PC-3 (cell line): ENCODE measurements around the gene SPAG4. TPM values are rescaled to one million over a fixed set of nuclear protein-coding genes. Genes with fewer than 3 reads are reported as not detected.

ENCODE experiments used
- ATAC-seq: fragments of 200-7000 bp; cut with Tn5 transposase; 2 replicates; pipeline ENCODE4 v1.9.1; 2020; ENCODE audit warnings: mild to moderate bottlenecking, moderate library complexity
- BruUV-seq: library from RNA; stranded (reverse); fragments of 400-500 nt; replicated peaks from 2 replicates; lab custom pipeline; 2021; lab: Mats Ljungman, UMichigan
- CTCF ChIA-PET: fragments of 300-600 bp; sonication (Branson Sonifier 250); formaldehyde crosslinking; loops from one replicate; lab custom pipeline; 2022; ENCODE audit warnings: antibody characterized with exemption; lab: Charles Lee
- POLR2A ChIA-PET: fragments of 300-600 bp; sonication (Branson Sonifier 250); formaldehyde crosslinking; loops from one replicate; lab custom pipeline; 2022; ENCODE audit warnings: antibody characterized with exemption; ENCODE audit not compliant: unreplicated experiment; lab: Charles Lee
- DNase-seq: peaks from one replicate; pipeline ENCODE4 v3.0.0-alpha.2; 2015
- H2AFZ ChIP-seq: fragments of 300-600 bp; sonication (generic); 2 replicates; pipeline ENCODE4 v1.6.0; 2016; ENCODE audit warnings: antibody characterized with exemption, low read length
- H3F3A ChIP-seq: fragments of 300-600 bp; sonication (generic); one replicate; pipeline ENCODE4 v1.6.0; 2017; ENCODE audit warnings: antibody characterized with exemption, low read length, control low read depth, mild to moderate bottlenecking; ENCODE audit not compliant: unreplicated experiment
- H3K27ac ChIP-seq: fragments of 300-600 bp; sonication (generic); 2 replicates; pipeline ENCODE4 v1.5.1; 2016; ENCODE audit warnings: mild to moderate bottlenecking, low read length
- H3K27me3 ChIP-seq: fragments of 300-600 bp; sonication (generic); 2 replicates; pipeline ENCODE4 v1.6.1; 2016; ENCODE audit warnings: low read length, mixed read lengths
- H3K36me3 ChIP-seq: fragments of 300-600 bp; sonication (generic); 2 replicates; pipeline ENCODE4 v1.6.1; 2016; ENCODE audit warnings: low read depth, mixed run types, low read length, mixed read lengths
- H3K4me1 ChIP-seq: fragments of 300-600 bp; sonication (generic); 2 replicates; pipeline ENCODE4 v1.5.1; 2016; ENCODE audit warnings: low read length; ENCODE audit not compliant: insufficient read depth
- H3K4me2 ChIP-seq: fragments of 300-600 bp; sonication (generic); 2 replicates; pipeline ENCODE4 v1.6.0; 2016; ENCODE audit warnings: low read length
- H3K4me3 ChIP-seq: fragments of 300-600 bp; sonication (generic); 2 replicates; pipeline ENCODE4 v1.5.1; 2016; ENCODE audit warnings: mild to moderate bottlenecking, low read length, mixed read lengths
- H3K79me2 ChIP-seq: fragments of 300-600 bp; sonication (generic); 2 replicates; pipeline ENCODE4 v1.6.1; 2017; ENCODE audit warnings: low read length, mixed read lengths
- H3K9ac ChIP-seq: fragments of 300-600 bp; sonication (generic); 2 replicates; pipeline ENCODE4 v1.6.0; 2016; ENCODE audit warnings: mild to moderate bottlenecking, low read length
- H3K9me2 ChIP-seq: fragments of 300-600 bp; sonication (generic); replicated peaks from 2 replicates; pipeline ENCODE4 v1.6.1; 2016; ENCODE audit warnings: mixed run types, low read length, mixed read lengths
- H3K9me3 ChIP-seq: fragments of 300-600 bp; sonication (generic); 2 replicates; pipeline ENCODE4 v1.6.1; 2016; ENCODE audit warnings: low read length, mixed read lengths
- H4K20me1 ChIP-seq: fragments of 300-600 bp; sonication (generic); 2 replicates; pipeline ENCODE4 v1.6.1; 2016; ENCODE audit warnings: low read length, mixed read lengths
- EZH2 ChIP-seq: fragments of 300-600 bp; sonication (generic); IDR thresholded peaks from one replicate; pipeline ENCODE4 v1.6.1; 2017; ENCODE audit warnings: antibody characterized with exemption, mild to moderate bottlenecking, low read length; ENCODE audit not compliant: unreplicated experiment
- EZH2phosphoT487 ChIP-seq: fragments of 300-600 bp; sonication (generic); IDR thresholded peaks from 2 replicates; pipeline ENCODE4 v1.6.1; 2018; ENCODE audit warnings: mild to moderate bottlenecking, antibody characterized with exemption, low read length, borderline replicate concordance
- intact Hi-C: fragments of 100-400 bp; cut with micrococcal nuclease; formaldehyde crosslinking; loops from 2 replicates; pipeline ENCODE4 v1.9.0; 2023
- total RNA-seq: library from RNA; depleted of rRNA; stranded (reverse); fragments of >200 nt; gene quantifications from 2 replicates; pipeline ENCODE4 v1.2.3, GENCODE V29; 2014
- TF ChIP-seq, protein P1 (sequence below): fragments of 300-600 bp; sonication (generic); conservative IDR thresholded peaks from 2 replicates; pipeline ENCODE4 v1.5.1; 2017; ENCODE audit warnings: antibody characterized with exemption, low read depth, mild to moderate bottlenecking, low read length

The SPAG4 gene
- total RNA-seq, 1 experiment from 2014 or later = 9.7 TPM

DNA sequence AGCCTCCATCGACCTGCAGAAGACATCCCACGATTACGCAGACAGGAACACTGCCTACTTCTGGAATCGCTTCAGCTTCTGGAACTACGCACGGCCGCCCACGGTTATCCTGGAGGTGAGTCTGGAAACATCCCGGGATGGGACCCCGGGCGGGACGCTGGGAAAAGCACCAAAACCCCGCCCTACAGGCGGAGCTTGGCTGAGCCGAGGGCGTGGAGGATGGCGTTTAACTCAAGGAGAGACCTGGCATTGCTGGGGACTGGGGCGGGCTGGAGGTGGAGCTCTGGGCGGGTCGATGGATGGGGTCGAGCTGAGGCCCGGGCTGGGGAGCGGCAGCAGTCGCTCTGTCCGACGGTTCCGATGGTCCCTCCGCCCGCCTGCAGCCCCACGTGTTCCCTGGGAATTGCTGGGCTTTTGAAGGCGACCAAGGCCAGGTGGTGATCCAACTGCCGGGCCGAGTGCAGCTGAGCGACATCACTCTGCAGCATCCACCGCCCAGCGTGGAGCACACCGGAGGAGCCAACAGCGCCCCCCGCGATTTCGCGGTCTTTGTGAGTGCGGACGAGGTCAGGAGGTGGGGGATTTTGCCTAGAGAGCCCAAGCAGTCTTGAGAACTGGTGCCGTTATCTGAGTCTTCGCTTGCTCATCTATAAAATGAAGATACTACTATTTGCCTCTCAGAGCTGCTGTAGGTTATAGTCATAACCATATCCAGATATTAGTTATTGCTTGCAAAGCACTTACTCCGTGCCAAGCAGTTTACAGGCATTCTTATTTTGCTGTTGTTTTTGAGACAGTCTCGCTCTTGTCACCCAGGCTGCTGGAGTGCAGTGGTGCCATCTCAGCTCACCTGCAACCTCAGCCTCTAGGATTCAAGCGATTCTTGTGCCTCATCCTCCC, 3.8 kb downstream of the SPAG4 start:
- H3K9me3 ChIP-seq = no peaks in the 10 kb centered on the region
- H3K79me2 ChIP-seq = peaks cover 15% of the 10 kb centered on the region
- ATAC-seq (peak; percentile 61), DNase-seq (peak; percentile 96)
- H3K27ac ChIP-seq = no peak overlapping the region
- TF ChIP-seq EZH2 = no peak
- TF ChIP-seq, protein P1, sequence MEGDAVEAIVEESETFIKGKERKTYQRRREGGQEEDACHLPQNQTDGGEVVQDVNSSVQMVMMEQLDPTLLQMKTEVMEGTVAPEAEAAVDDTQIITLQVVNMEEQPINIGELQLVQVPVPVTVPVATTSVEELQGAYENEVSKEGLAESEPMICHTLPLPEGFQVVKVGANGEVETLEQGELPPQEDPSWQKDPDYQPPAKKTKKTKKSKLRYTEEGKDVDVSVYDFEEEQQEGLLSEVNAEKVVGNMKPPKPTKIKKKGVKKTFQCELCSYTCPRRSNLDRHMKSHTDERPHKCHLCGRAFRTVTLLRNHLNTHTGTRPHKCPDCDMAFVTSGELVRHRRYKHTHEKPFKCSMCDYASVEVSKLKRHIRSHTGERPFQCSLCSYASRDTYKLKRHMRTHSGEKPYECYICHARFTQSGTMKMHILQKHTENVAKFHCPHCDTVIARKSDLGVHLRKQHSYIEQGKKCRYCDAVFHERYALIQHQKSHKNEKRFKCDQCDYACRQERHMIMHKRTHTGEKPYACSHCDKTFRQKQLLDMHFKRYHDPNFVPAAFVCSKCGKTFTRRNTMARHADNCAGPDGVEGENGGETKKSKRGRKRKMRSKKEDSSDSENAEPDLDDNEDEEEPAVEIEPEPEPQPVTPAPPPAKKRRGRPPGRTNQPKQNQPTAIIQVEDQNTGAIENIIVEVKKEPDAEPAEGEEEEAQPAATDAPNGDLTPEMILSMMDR = peak; percentile 82
- TF ChIP-seq EZH2phosphoT487 = no peak
- H3K4me2 ChIP-seq = peak overlapping the region; percentile 99
- no peaks in the 10 kb centered on the region for H3K9me2 ChIP-seq
- H3K9ac ChIP-seq = peak overlapping the region; percentile 44; the same call in 1 of the 2 replicates
- H3K4me3 ChIP-seq = peak overlapping the region; percentile 77
- no peaks in the 10 kb centered on the region for H3F3A ChIP-seq
- 0 out of 2 replicates have a peak, but pooled peaks cover 6% of the 10 kb centered on the region for H3K36me3 ChIP-seq
- ChIA-PET POLR2A (interaction anchor here (0.5 to 1.0 kb wide), 7 partner anchors 14 to 712 kb away, joined by 3 to 8 read pairs (median 4); partner anchors contain the start of genes NFS1 and ROMO1), CTCF (interaction anchor here (0.5 to 1.9 kb wide), 7 partner anchors 18 to 567 kb away, joined by 3 to 9 read pairs (median 3); no protein-coding TSS in a partner anchor)
- H2AFZ ChIP-seq = peak overlapping the region; percentile 87
- intact Hi-C loops = loop anchor here (1.0 to 5.0 kb wide), 4 partner anchors 44 to 157 kb away; partner anchors contain the start of genes NFS1 and ROMO1
- BruUV-seq = no TSS peak
- H3K27me3 ChIP-seq = no peaks in the 10 kb centered on the region
- peaks cover 32% of the 10 kb centered on the region; the same call in 1 of the 2 replicates for H3K4me1 ChIP-seq
- H4K20me1 ChIP-seq = no peaks in the 10 kb centered on the region

DNA sequence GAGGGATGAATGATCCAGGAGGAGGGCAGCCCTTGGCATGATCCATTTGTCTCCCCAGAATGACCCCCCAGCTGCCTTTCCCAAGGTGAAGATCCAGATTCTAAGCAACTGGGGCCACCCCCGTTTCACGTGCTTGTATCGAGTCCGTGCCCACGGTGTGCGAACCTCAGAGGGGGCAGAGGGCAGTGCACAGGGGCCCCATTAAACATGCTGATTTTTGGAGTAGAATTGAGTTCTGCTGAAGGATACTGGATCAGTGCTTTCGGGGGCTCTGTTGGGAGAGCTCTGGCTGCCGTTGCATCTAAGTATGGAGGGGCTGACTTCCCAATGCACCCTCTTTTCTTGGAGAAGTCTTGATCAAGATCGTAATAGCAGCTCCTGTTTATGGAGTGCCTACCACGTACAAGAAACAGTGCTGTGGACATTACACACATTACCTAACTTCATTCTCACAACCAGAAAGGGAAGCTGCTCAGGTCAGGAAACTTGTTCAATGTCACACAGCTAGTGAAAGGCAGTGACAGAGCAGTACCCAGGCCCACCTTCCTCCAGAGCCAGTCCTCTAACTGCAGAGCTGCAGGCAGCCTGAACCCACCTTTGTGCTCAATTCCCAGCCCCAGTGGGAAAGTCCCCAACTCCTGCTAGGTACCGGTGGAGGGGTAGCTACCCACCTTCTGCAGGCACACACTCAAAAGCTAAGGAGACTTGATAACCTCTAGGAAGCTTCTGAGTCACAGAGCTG, 5.4 kb downstream of the SPAG4 start:
- Histone ChIP-seq H3K4me2 (no peak overlapping the region), H3K9me2 (no peaks in the 10 kb centered on the region), H3K27ac (no peak overlapping the region), H3K4me1 (peaks cover 32% of the 10 kb centered on the region), H3K9me3 (no peaks in the 10 kb centered on the region), H2AFZ (no peak overlapping the region), H3K79me2 (peaks cover 15% of the 10 kb centered on the region), H4K20me1 (no peaks in the 10 kb centered on the region), H3K9ac (no peak overlapping the region), H3K27me3 (no peaks in the 10 kb centered on the region), H3K36me3 (peaks cover 14% of the 10 kb centered on the region; the same call in 1 of the 2 replicates), H3F3A (no peaks in the 10 kb centered on the region), H3K4me3 (no peak overlapping the region)
- DNase-seq (no peak), ATAC-seq (no peak)
- ChIA-PET POLR2A (no interaction called here), CTCF (no interaction called here)
- BruUV-seq = no TSS peak
- intact Hi-C loops = no loop called here
- TF ChIP-seq EZH2phosphoT487 (no peak), EZH2 (no peak)
- TF ChIP-seq, protein P1 = no peak
